ENCODE measurements around the gene GAS7.

DNA sequence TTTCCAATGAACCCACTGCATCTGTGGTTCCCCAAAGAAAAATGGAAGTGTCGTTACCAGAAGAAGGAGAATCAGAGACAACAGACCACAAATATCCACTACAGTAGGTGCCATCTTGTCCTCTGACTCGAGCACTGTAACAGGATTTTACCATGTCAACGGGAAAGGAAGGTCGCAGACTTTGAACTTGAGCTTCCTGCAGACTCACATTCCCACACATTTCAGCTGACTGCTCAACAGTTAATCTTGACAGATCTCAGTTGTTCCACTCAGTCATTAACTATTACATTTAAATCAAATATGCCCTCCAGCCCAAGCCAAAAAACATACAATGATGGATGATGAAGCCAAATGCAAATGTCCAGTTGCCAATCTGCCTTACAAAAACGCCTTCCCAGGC lies 37.0 kb downstream of the GAS7 start:
- TF ChIP-seq CTCF (optimal IDR thresholded peaks at IDR 0.05 in 1 of 3, IDR thresholded peaks at IDR 0.05 in 1 of 3, conservative IDR thresholded peaks at IDR 0.05 in 1 of 3; ENCODE audit: extremely low read depth in 1 of 3, insufficient read depth in 2 of 3, low read length in 3 of 3) (no peak), EZH2 (IDR thresholded peaks at IDR 0.05; ENCODE audit: low read length) (no peak)

Data from keratinocyte (primary cell).